H1 (cell line): Measurements from ENCODE around the gene SLC2A3. TPM values are rescaled to one million over a fixed set of nuclear protein-coding genes. Genes with fewer than 3 reads are reported as not detected.
A peak's percentile ranks its signal among the peaks of the same experiment; 100 is the strongest.

Experiments
- CTCF ChIA-PET: fragments of 300-600 bp; sonication (Branson Sonifier 250); formaldehyde crosslinking; loops from one replicate; lab custom pipeline; 2021; ENCODE audit not compliant: partially characterized antibody; lab: Charles Lee
- POLR2A ChIA-PET: fragments of 300-600 bp; sonication (Branson Sonifier 250); formaldehyde crosslinking; loops from one replicate; lab custom pipeline; 2021; ENCODE audit warnings: inconsistent platforms; ENCODE audit not compliant: partially characterized antibody; lab: Charles Lee
- DNase-seq, 2 experiments: peaks; one replicate each; pipeline versions ENCODE4 v3.0.0 to v3.0.0-alpha.2; 2010 to 2022; ENCODE audit warnings: low spot score in 2 of 2, low read depth in 1 of 2, mixed read lengths in 1 of 2
- FAIRE-seq: peaks from 2 replicates; lab custom pipeline; 2011; peaks lifted over from hg19 to GRCh38; lab: Jason Lieb, UNC
- H2AFZ ChIP-seq: 2 replicates; pipeline ENCODE4 v1.8.1; 2012; ENCODE audit warnings: low read length, inconsistent platforms
- H2AK5ac ChIP-seq: 2 replicates; pipeline ENCODE4 v1.6.1; 2013; ENCODE audit warnings: low read depth, low read length
- H2BK120ac ChIP-seq: replicated peaks from 2 replicates; pipeline ENCODE3; 2013; ENCODE audit warnings: low read depth, low read length, inconsistent platforms
- H2BK12ac ChIP-seq: 2 replicates; pipeline ENCODE4 v1.6.1; 2013; ENCODE audit warnings: low read depth, low read length
- H2BK15ac ChIP-seq: 2 replicates; pipeline ENCODE4 v1.6.1; 2013; ENCODE audit warnings: low read length
- H2BK20ac ChIP-seq: 2 replicates; pipeline ENCODE4 v1.6.1; 2013; ENCODE audit warnings: low read length
- H2BK5ac ChIP-seq: 2 replicates; pipeline ENCODE4 v1.6.1; 2013; ENCODE audit warnings: low read depth, low read length
- H3K14ac ChIP-seq: 2 replicates; pipeline ENCODE4 v1.6.1; 2013; ENCODE audit warnings: inconsistent platforms; ENCODE audit not compliant: insufficient read length
- H3K18ac ChIP-seq: 2 replicates; pipeline ENCODE4 v1.6.1; 2013; ENCODE audit warnings: low read length; ENCODE audit errors: extremely low read depth
- H3K23ac ChIP-seq: 2 replicates; pipeline ENCODE4 v1.6.1; 2013; ENCODE audit warnings: inconsistent platforms; ENCODE audit not compliant: insufficient read length
- H3K23me2 ChIP-seq: 2 replicates; pipeline ENCODE4 v1.6.1; 2013; ENCODE audit warnings: low read depth, low read length
- H3K27ac ChIP-seq: 2 replicates; pipeline ENCODE4 v1.6.1; 2011; ENCODE audit warnings: low read depth, low read length, inconsistent platforms
- H3K27me3 ChIP-seq, 4 experiments: replicated peaks in 1 of 4; 1 replicate in 1 of 4; 2 replicates in 3 of 4; pipeline versions ENCODE4 v1.6.1 to v1.8.1; 2011 to 2013; ENCODE audit warnings: low read length in 3 of 4, mild to moderate bottlenecking in 3 of 4, inconsistent platforms in 2 of 4, mixed read lengths in 2 of 4, moderate library complexity in 1 of 4; ENCODE audit not compliant: control insufficient read depth in 3 of 4, insufficient read depth in 3 of 4; ENCODE audit errors: extremely low read depth in 1 of 4
- H3K36me3 ChIP-seq, 4 experiments: 2 replicates each; pipeline versions ENCODE4 v1.6.1 to v1.8.1; 2011 to 2013; ENCODE audit warnings: mild to moderate bottlenecking in 4 of 4, low read length in 3 of 4, moderate library complexity in 2 of 4, control low read depth in 1 of 4, inconsistent platforms in 1 of 4; ENCODE audit not compliant: insufficient read depth in 4 of 4, control insufficient read depth in 2 of 4
- H3K4ac ChIP-seq: replicated peaks from 2 replicates; pipeline ENCODE3; 2013; ENCODE audit warnings: low read length, low read depth, mixed read lengths, inconsistent platforms; ENCODE audit not compliant: insufficient read length
- H3K4me1 ChIP-seq, 4 experiments: replicated peaks in 1 of 4; 1 replicate in 1 of 4; 2 replicates in 3 of 4; pipeline versions ENCODE4 v1.6.1 to v1.8.1; 2011 to 2013; ENCODE audit warnings: low read length in 3 of 4, inconsistent platforms in 2 of 4, mixed read lengths in 1 of 4; ENCODE audit not compliant: insufficient read depth in 4 of 4, control insufficient read depth in 3 of 4
- H3K4me2 ChIP-seq, 2 experiments: 2 replicates each; pipeline versions ENCODE4 v1.6.1 to v1.8.1; 2011 to 2013; ENCODE audit warnings: low read depth in 2 of 2, low read length in 2 of 2, control low read depth in 1 of 2, inconsistent platforms in 1 of 2, mild to moderate bottlenecking in 1 of 2; ENCODE audit not compliant: insufficient read depth in 1 of 2
- H3K4me3 ChIP-seq, 4 experiments: fragments of 200-600, 300-600 bp in 1 of 4; sonication (generic), shearing (Covaris generic), sonication (Bioruptor Twin) in 1 of 4; 2 replicates each; pipeline versions ENCODE4 v1.5.1 to v1.8.1; 2011 to 2016; ENCODE audit warnings: low read length in 4 of 4, low read depth in 3 of 4, control low read depth in 2 of 4, inconsistent platforms in 2 of 4, mild to moderate bottlenecking in 2 of 4, mixed read lengths in 1 of 4, moderate library complexity in 1 of 4; ENCODE audit not compliant: insufficient read depth in 2 of 4; ENCODE audit errors: extremely low read depth in 1 of 4
- H3K56ac ChIP-seq: replicated peaks from 2 replicates; pipeline ENCODE3; 2013; ENCODE audit warnings: low read depth, mild to moderate bottlenecking, mixed read lengths, low read length, inconsistent platforms; ENCODE audit not compliant: insufficient read length
- H3K79me1 ChIP-seq: 2 replicates; pipeline ENCODE4 v1.6.1; 2013; ENCODE audit warnings: low read depth, low read length, control low read depth
- H3K79me2 ChIP-seq, 2 experiments: 2 replicates each; pipeline versions ENCODE4 v1.6.1 to v1.8.1; 2012 to 2013; ENCODE audit warnings: low read length in 2 of 2, mild to moderate bottlenecking in 2 of 2, inconsistent platforms in 1 of 2; ENCODE audit not compliant: insufficient read depth in 2 of 2, control insufficient read depth in 1 of 2
- H3K9ac ChIP-seq, 4 experiments: replicated peaks in 1 of 4; 1 replicate in 1 of 4; 2 replicates in 3 of 4; pipeline versions ENCODE4 v1.6.1 to v1.8.1; 2011 to 2013; ENCODE audit warnings: low read depth in 3 of 4, low read length in 3 of 4, control low read depth in 2 of 4, mild to moderate bottlenecking in 2 of 4, moderate library complexity in 2 of 4, inconsistent platforms in 1 of 4; ENCODE audit errors: extremely low read depth in 1 of 4
- H3K9me3 ChIP-seq, 2 experiments: 2 replicates each; pipeline versions ENCODE4 v1.6.1 to v1.8.1; 2012 to 2013; ENCODE audit warnings: mild to moderate bottlenecking in 2 of 2, moderate library complexity in 2 of 2, control low read depth in 1 of 2, inconsistent platforms in 1 of 2, low read depth in 1 of 2, low read length in 1 of 2, mixed read lengths in 1 of 2; ENCODE audit not compliant: insufficient read depth in 2 of 2
- H4K20me1 ChIP-seq, 2 experiments: replicated peaks in 1 of 2; 2 replicates each; pipeline versions ENCODE3 to v1.8.1; 2011 to 2013; ENCODE audit warnings: inconsistent platforms in 2 of 2, low read length in 2 of 2, mild to moderate bottlenecking in 1 of 2; ENCODE audit not compliant: insufficient read depth in 2 of 2, control insufficient read depth in 1 of 2
- H4K5ac ChIP-seq: 2 replicates; pipeline ENCODE4 v1.6.1; 2013; ENCODE audit warnings: low read length, low read depth, mixed read lengths, inconsistent platforms; ENCODE audit not compliant: insufficient read length
- H4K8ac ChIP-seq: 2 replicates; pipeline ENCODE4 v1.8.0; 2013; ENCODE audit warnings: mild to moderate bottlenecking, moderate library complexity, low read length, inconsistent platforms; ENCODE audit not compliant: insufficient read depth; ENCODE audit errors: extremely low read depth
- H4K91ac ChIP-seq: replicated peaks from 2 replicates; pipeline ENCODE3; 2013; ENCODE audit warnings: low read length, mixed read lengths, inconsistent platforms; ENCODE audit not compliant: insufficient read length
- POLR2AphosphoS5 ChIP-seq: IDR thresholded peaks from 2 replicates; pipeline ENCODE4 v1.6.1; 2011; ENCODE audit warnings: low read depth, low read length
- SIRT6 ChIP-seq: IDR thresholded peaks from one replicate; pipeline ENCODE4 v1.7.1; 2012; ENCODE audit warnings: low read length, inconsistent platforms
- WGBS, 2 experiments: shearing (Covaris generic) in 1 of 2; methylation state at CpG; one replicate each; pipeline versions ENCODE4 v1.1.6 to v1.1.7; 2013 to 2015; ENCODE audit warnings: low lambda C conversion rate in 2 of 2, mixed read lengths in 2 of 2, inconsistent platforms in 1 of 2, low coverage in 1 of 2, missing lambda C conversion rate in 1 of 2; ENCODE audit not compliant: insufficient replicate concordance in 2 of 2, insufficient coverage in 1 of 2, insufficient read length in 1 of 2; ENCODE audit errors: extremely low coverage in 1 of 2, missing lambda C conversion rate in 1 of 2; 5-methylcytosine and 5-hydroxymethylcytosine counted together
- polyA plus RNA-seq, 7 experiments: library from polyadenylated mRNA; depleted of rRNA in 3 of 7; stranded (reverse) in 5 of 7; unstranded in 2 of 7; fragments of >200 nt in 5 of 7; fragments of 200-250 nt in 2 of 7; gene quantifications; 1 replicate in 5 of 7; 2 replicates in 1 of 7; 4 replicates in 1 of 7; pipeline versions ENCODE4 v1.2.1 to v1.2.3, GENCODE V29; 2011 to 2013; ENCODE audit warnings: missing spikeins in 2 of 7, mixed read lengths in 2 of 7
- total RNA-seq: library from RNA; stranded (reverse); fragmentation: NEBNext Ultra II Directional; extraction: Animal tissue kit (Norgen Biotek cat#: 25700); gene quantifications from 2 replicates; pipeline ENCODE4 v1.2.1, GENCODE V29; 2021

The SLC2A3 gene
- total and polyA plus RNA-seq, 2 of the 8 experiments (the other 6 are each of a cell fraction or from before 2014, with no cell fraction given), result 417 to 688 TPM

- FAIRE-seq (no peak), DNase-seq (no peak)
- Histone ChIP-seq H3K27ac (peak overlapping the region; percentile 14; the same call in 1 of the 2 replicates), H2AFZ (no peak overlapping the region), H4K8ac (no peak overlapping the region), H3K27me3 (no peaks in the 10 kb centered on the region), H2BK15ac (peak overlapping the region; percentile 88; the same call in 1 of the 2 replicates), H3K79me2 (no peaks in the 10 kb centered on the region; a peak in 1 of 4 replicates), H2BK12ac (peak overlapping the region; percentile 97; the same call in 1 of the 2 replicates), H2BK20ac (peak overlapping the region; percentile 98), H3K4me2 (peak overlapping the region in 1 of 2 experiments; percentile 20; a peak in 1 of 4 replicates), H3K4ac (peak overlapping the region; percentile 76), H3K79me1 (peaks cover 2% of the 10 kb centered on the region; the same call in 1 of the 2 replicates), H3K4me1 (peaks cover 0 to 12% (median 3%) of the 10 kb centered on the region in 4 experiments; a peak in 5 of 7 replicates), H4K91ac (peak overlapping the region; percentile 31), H2BK5ac (peak overlapping the region; percentile 95), H3K23ac (no peak overlapping the region), H3K9me3 (no peaks in the 10 kb centered on the region), H3K4me3 (no peak overlapping the region), H3K9ac (no peak overlapping the region), H3K14ac (no peak overlapping the region), H3K18ac (peak overlapping the region; percentile 44), H3K56ac (no peak overlapping the region), H2BK120ac (no peak overlapping the region), H4K5ac (no peak overlapping the region), H3K36me3 (peaks cover 3 to 34% (median 15%) of the 10 kb centered on the region in 4 experiments), H3K23me2 (no peaks in the 10 kb centered on the region), H2AK5ac (peak overlapping the region; percentile 97), H4K20me1 (peaks cover 0 to 1% of the 10 kb centered on the region in 2 experiments)
- 93% methylated on average over 1 of the region's 1 CpG; no CpG with 5 or more reads in 1 of the 2 experiments for WGBS, 2 experiments
- POLR2A ChIA-PET, result interaction anchor here (1.1 to 11.9 kb wide), 9 partner anchors 9 to 115 kb away, joined by 4 to 189 read pairs (median 5); partner anchors contain the start of genes FOXJ2 and SLC2A3
- TF ChIP-seq SIRT6 (no peak), POLR2AphosphoS5 (0 out of 2 replicates have a peak, but pooled peaks have one; percentile 26)
- CTCF ChIA-PET, result interaction anchor here (0.6 to 6.3 kb wide), 10 partner anchors 9 to 274 kb away, joined by 3 to 30 read pairs (median 4); no protein-coding TSS in a partner anchor
These were observed 19.1 kb downstream of the SLC2A3 start for GRCh38 chr12:7916936-7917335.
